GM12801 (cell line): ENCODE data around the gene FBXL12.

Source experiments
- CTCF ChIP-seq: IDR thresholded peaks from one replicate; pipeline ENCODE4 v1.5.1; 2011; ENCODE audit warnings: control low read depth; ENCODE audit not compliant: insufficient read length; ENCODE audit errors: extremely low read depth

The FBXL12 gene

GRCh38 chr19:9834726-9835506 lies 16.0 kb upstream of the FBXL12 start, which contains the start of gene PIN1:
Gene PIN1 (plus strand): TSS chr19:9835318. CDS start chr19:9835345, 27 bp downstream.
- TF ChIP-seq CTCF, result no peak

- TF ChIP-seq CTCF, result no peak
Observed at GRCh38 chr19:9834307-9834725, 15.4 kb upstream of the FBXL12 start.

- TF ChIP-seq CTCF, result no peak
Observed at GRCh38 chr19:9828551-9829063, 9.7 kb upstream of the FBXL12 start.

GRCh38 chr19:9827289-9828238 lies 8.7 kb upstream of the FBXL12 start, which contains the start of gene UBL5:
Gene UBL5 (plus strand): TSS chr19:9827918. CDS start chr19:9828338, 420 bp downstream.
- no peak for TF ChIP-seq CTCF

- TF ChIP-seq CTCF, result no peak
Observed at GRCh38 chr19:9823816-9824215, 4.9 kb upstream of the FBXL12 start.

- TF ChIP-seq CTCF, result no peak
Observed at GRCh38 chr19:9819596-9819909, 674 bp upstream of the FBXL12 start.

- TF ChIP-seq CTCF, result no peak
Observed at GRCh38 chr19:9818175-9818733, 625 bp downstream of the FBXL12 start.
